GM21360 (cell line): ENCODE data around the gene BLOC1S5.

Experiments used
- ATAC-seq: cut with Tn5 transposase; IDR thresholded peaks from one replicate; pipeline ENCODE4 v1.9.1; 2021; ENCODE audit warnings: mild to moderate bottlenecking, moderate library complexity; ENCODE audit not compliant: unreplicated experiment

Gene BLOC1S5, protein sequence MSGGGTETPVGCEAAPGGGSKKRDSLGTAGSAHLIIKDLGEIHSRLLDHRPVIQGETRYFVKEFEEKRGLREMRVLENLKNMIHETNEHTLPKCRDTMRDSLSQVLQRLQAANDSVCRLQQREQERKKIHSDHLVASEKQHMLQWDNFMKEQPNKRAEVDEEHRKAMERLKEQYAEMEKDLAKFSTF

DNA sequence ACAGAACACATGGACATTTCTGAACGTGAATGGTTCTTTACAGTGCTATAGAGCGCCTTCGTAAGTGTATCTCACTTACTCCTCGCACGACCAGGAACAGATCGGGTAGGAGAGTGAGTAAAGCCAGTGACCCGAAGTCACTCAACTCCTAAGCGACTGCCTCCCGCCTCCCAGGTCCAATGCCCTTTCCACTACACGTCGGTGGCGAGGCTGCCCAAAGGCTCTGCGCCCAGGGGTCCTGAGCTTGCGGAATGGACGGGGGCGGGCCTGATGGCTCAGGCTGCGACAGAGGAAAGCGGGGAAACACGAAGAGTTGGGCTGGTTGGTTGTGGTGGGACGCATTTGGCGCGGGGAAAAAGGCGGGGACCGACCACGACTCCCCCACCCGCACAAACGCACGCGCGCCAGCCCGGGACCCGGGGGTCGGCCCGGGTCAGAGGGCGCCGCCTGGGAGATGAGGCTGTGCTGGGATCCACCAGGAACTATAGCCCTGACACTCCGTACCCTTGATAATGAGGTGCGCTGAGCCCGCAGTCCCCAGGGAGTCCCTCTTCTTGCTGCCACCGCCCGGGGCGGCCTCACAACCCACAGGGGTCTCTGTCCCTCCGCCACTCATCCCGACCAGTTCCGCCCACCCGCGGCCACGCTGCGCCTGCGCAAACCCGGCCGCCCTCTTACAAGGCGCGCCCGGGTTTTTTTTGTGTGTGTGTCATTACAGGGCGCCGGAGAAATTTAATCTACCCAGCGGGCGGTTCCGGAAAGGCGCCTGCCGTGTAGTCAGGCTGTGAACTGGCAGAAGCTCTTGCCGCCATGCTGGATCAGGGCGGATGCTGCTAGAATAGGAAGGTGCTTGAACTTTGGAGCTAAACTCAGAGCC is at the start of gene BLOC1S5:
Gene BLOC1S5 (minus strand): TSS at position 629 of the 877 bp plus-strand sequence. CDS start 13 bp downstream, at position 616.
- ATAC-seq = peak; percentile 84

DNA sequence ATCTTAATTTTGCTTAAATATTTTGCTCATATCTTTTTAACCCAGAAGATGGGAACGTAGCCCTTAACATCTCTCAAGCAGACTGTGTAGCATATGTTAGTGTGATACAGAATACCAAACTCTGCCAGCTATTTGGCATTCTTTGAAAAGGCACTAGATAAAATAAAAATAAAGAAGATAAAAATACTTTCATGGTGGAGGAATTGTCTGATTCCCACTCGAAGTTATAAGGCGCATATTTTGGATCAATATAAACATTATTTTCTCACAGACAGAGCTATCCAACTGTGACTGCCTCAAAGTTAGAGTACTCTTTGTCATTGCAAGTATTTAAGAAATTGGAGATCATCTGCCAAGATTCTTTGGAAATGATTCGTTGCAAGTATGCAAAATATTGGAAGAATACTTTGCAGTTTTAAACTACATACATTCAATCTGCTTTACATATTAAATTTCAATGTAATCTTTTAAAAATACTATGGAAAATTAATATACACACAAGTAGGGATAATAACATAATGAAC is 49.0 kb upstream of the BLOC1S5 start:
- ATAC-seq = no peak

DNA sequence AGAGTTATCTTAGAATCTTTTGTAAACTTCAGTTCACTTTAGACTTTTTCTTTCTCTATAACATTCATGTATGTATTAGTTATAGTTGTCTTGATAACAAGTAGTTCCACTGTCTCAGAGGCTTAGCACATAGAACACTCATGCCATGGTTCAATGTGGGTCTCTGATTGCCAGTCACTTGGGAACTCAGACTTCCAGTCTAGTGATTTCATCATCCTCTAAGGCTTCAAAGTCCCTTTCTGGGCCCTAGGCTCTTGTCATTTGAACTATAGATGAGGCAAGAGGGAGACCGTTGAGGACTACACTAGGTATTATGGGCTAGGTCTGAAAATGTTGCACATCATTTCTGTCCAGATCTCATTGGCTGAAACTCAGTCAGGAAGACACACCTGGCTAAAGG is 46.5 kb upstream of the BLOC1S5 start:
- no peak for ATAC-seq

DNA sequence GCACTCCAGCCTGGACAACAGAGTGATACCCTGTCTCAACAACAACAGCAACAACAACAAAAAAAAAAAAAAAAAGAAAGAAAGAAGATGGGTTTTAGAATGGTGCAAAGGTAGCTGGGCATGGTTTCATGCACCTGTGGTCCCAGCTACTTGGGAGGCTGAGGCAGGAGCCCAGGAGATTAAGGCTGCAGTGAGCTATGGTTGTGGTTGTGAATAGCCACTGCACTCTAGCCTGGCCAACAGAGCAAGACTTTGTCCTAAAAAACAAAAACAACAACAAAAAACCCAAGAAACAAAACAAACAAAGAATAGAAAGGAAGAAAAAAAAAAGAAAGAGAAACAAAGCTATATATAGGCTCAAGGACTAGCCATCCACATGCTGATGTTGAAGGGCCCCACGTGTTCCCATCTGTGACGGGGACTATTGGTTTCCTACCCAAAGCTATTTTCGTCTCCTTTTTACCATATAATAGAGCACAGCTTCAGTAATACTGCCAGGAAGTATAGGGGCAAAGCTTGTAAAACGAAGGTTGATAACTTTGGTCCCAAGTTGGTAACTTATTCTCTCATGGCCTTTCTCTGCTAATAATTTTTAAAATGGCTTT is 46.0 kb upstream of the BLOC1S5 start:
- peak; percentile 82 for ATAC-seq

DNA sequence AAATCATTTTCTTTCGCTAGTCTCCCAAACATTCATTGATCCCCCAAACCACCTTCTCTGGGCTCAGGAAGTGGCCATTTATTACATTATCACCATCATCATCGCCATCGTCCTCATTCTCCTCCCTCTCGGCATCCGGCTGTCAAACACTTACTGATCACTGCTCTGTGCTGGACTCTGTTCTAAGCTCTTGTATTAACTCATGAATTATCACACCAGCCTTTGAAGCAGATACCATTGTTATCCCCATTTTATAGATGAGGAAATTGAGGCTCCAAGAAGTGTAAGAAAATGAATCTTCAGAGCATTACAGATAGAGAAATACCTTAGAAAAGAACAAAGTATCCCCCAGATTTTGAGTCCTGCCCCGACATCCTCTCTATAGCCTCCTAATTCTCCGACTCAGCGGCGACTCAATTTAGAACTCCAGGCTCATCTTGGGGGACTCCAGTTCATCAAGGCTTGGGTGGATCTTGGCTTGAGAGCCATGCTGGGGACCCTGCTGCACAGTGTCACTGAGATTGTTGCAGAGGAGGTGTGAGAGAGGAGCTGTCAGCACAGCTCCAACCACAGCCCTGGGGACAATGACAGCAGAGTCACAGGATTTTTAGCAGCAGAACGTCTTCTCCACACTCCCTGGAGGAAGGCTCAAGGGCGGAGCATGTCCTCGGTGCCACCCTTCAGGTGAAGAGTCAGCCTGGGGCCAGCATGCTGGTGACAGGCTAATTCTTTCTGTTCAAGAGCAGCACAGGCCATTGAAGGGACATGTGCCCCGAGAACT is 44.8 kb upstream of the BLOC1S5 start:
- no peak for ATAC-seq

DNA sequence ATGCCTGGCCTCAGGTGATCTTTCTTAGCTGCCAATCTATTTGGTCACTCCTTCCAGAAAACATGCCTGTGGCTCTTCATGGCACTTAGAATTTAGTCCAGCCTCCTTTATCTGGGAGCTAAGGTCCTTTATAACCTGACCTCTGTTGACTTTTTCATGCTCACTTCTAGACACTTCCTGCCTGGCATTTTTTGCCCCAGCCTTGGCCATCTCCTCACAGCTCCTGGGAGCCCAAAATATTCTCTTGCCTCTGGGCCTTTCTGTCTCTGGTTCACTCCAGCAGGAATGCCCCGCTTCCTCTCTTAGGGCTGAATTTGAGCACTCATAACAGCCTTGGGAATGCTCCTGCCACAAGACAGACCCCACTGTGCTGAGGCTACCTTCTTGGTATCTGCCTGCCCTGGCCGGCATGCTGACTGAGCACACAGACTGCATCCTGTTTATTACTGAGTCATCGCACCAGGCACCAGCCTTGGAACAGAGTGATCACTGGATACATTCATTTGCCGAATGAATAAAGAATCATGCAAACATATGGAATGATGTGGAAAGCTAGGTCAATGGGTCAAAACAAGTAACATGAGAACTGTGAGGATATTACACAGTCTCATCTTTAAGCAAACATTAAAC is 44.0 kb upstream of the BLOC1S5 start:
- no peak for ATAC-seq

DNA sequence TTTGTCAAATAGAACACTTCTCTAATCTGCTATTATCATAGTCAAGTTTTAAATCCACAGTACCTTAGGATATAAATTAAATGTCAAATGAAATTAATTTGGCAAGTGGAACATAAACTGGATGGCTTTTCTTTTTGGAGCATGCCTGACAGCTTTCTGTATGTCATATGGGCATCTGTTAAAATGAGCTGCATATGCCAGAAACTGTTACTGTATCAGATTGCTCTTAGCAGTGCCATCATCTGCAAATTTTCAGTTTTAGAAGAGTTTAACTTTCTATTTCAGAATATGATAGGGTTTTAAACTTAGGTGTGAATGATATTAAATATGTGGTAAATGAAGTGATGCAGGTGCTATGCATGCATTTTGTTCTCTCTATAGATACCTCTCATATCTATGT is 41.6 kb upstream of the BLOC1S5 start:
- no peak for ATAC-seq

DNA sequence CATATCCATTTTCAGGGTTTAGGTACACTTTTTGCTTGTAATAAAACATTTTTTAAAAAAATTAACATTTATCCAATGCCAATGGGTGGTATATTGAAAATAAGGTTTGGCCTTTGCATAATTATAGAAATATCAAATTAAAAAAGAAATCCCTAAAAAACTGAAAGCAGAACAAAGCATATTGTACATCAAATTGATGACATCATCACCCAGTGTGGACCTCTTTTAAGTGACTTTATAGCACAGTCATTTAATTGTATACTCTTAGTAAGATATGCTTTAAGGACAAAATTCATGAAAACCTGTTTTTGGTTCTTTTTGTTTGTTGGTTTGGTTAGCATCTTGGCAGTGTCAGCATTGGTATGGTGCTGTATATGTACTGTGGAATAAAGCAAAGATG is 39.5 kb upstream of the BLOC1S5 start:
- ATAC-seq = no peak

DNA sequence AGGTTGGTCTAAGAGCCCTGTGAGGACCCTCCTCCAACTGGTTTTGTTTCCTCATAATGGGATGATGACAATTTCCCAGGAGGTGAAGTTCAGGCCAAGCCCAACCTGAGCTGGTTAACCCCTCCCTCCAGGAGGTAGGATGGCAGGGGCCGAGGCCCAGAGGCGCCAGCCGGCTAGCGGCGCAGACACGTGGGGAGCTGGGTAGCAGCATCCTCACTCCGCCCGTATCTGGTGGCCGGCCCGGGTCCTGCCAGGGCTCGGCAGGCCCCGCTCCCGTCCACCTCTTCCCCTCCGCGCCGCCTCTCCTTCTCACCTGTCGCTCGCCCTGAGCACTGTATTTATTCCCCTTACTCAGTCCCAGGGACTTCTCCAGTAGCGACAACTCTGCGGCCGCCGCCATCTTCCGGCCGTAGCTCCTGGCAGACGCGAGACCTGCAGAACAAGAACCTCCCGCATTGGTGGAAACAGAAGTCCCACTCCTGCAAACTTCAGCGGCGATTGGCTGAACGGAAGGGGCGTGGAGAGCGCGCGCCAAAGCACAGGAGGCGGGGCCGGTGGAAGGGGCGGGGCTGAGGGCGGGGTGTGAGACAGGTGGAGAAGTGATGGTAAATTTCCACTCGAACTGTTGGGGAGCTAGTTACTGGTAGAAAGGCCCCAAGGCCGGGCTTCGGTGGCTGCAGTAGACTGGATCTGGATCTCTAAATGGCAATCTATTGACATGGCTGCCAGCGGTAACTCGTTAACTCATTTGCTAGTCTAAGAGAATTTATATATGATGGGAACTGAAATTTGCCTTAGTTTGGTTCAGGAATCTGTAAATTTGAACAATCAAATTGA is 38.2 kb upstream of the BLOC1S5 start, which contains the start of gene EEF1E1:
Gene EEF1E1 (minus strand): TSS at position 427 of the 837 bp plus-strand sequence. CDS start 27 bp downstream, at position 400.
- ATAC-seq = peak; percentile 99

DNA sequence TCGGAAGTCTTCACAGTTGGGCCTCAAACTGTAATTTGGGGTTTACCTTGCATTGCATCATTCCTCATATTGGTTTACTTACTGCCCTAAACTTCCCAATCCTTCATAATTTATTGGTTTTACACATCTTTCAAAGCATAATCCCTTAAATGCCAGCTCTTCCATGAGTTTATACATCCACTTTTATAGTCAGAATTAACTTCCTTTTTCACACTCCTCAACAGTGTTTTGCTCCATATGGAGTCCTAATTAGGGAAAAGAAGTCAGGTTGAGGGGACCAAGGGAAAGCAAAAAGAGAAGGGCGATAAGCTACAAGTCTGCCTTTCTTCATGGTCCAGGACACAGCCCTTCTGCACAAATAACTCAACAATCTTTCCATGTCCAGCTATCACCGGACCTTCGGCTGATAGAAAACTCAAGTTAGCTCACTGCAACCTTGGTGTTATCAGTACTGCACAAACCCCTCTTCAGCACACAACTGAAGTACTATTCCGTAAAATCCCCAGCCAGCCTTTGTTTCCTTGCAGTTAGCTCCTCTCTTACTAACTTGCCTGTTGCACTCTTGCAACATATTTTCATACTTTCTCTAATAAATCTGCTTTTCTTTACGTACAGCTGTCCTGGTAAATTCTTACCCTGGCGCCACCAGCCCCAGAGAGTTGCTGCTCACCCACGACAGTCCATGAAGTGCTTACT is 36.1 kb upstream of the BLOC1S5 start:
- no peak for ATAC-seq

DNA sequence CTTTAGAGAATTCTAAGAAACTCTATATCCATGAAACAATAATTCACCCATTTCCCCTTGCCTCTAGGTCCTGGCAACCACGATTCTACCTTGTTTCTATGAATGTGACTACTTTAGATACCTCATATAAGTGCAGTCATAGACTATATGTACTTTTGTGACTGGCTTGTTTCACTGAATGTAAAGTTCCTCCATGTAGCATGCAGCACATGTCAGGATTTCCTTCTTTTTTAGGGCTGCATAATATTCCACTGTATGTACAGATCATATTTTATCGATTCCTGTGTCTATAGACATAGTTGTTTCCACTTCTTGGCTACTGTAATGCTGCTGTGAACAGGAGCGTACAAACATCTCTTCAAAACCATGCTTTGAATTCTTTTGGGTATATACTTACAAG is 26.5 kb upstream of the BLOC1S5 start:
- no peak for ATAC-seq

DNA sequence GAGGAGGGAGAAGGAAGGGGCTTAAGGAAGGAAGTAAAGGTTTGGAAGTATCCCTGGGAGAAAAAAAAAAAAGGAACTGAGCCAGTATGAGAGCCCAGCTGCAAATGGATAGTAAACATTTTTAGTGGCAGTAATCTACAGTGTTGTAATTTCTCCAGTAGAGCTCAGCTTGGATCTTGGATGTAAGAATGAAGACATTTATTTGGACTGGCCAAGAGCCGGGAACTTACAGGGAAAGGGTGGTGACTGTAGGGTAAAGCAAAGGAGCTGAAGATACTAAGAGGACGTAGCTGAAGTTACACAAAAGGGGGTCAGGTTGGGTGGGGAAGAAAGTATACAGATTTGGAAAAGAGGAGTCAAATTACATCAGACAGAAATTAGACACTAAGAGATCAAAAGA is 24.7 kb upstream of the BLOC1S5 start:
- no peak for ATAC-seq

DNA sequence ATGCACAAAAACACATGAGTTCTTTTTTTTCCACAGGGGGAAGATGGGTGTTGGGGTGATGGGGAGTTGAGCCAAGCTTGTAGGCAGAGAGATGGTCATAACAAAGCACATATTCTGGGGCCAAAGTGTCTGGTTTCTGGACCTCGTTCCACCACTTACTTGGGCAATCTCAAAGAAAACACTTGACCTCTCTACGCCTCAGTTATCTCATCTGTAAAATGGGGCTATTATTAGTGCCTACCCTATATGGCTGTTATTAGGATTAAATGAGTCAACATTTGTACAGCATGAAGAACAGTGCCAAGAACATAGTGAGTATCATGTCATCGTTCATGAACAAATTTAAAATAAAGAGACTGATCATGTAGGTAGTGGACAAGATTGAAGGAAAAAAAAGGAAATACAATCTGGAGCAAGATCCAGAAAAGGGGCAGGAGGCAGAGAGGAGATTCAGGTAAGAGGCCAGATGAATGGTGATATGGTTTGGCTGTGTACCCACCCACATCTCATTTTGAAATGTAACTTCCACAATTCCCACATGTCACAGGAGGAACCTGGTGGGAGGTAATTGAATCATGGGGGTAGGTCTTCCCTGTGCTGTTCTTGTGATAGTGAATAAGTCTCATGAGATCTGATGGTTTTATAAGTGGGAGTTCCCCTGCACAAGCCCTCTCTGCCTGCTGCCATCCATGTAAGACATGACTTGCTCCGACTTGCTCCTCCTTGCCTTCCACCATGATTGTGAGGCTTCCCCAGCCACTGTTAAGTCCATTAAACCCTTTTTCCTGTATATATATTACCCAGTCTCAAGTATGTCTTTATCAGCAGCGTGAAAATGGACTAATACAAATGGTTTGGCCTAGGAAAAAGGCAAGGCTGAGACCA is 23.9 kb upstream of the BLOC1S5 start:
- no peak for ATAC-seq

DNA sequence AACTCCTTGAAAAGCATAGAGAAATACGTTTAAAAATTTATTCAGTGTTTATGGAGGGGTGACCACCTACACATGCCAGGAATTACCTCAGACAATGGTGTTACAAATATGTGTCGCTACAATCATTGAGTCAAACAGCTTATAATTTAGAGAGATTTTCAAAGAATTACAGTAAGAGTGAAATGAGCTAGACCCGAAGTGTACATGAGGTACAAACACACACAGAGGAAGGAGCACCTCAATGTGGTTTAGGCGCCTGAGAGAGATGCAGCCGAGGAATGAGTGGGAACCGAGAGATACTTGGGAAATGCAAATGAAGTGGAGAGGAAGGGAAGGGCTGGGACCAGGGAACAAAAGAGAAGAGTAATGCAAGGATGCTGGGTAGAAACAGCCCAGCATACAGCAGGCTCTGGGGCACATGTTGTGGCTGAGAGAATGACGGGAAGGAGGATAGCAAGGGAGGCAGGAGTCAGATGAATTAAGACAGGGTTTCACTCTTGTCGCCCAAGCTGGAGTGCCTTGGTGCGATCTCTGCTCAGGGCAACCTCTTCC is 22.6 kb upstream of the BLOC1S5 start:
- ATAC-seq = no peak

DNA sequence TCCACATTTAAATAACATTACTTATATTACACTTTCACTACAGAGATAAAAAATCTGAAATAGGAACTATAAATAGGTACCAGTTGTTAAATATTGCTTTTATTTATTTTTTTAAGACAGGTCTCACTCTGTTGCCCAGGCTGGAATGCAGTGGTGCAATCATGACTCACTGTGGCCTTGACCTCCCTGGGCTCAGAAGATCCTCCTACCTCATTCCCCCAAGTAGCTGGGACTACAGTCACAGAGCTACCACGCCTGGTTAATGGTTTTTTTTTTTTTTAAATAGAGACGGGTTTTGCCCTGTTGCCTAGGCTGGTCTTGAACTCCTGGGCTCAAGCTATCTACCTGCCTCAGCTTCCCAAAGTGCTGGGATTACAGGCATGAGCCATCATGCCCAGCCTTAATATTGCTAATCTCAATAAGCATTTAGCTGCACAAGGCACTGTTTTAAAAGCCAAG is 20.9 kb upstream of the BLOC1S5 start:
- no peak for ATAC-seq

DNA sequence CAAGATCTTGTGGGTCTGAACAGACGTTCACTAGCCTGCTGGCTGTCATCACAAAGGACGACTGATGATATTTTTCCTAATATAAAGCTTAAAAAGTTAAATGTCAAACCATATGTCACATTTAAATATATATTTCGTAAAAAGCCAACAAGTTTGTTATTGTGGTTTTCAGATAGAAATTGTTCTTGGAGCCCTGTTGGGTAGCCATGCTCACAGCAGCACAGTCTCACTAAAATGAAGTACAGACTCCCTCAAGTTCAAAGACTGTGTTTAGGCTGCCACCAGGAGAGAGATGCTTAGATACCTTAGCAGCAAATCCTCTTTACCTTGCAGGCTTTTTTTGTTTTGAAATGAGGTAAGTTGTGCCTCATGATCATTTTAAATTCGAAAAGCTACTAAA is 20.4 kb upstream of the BLOC1S5 start:
- ATAC-seq = no peak
